HEK293 (cell line): ENCODE results near the gene TTC39A.
A peak's percentile ranks its signal among the peaks of the same experiment; 100 is the strongest.

Source experiments
- CTCF ChIA-PET: fragments of 350-600 bp; formaldehyde crosslinking; extraction: SDS; loops from one replicate; lab custom pipeline; 2021; ENCODE audit warnings: antibody characterized with exemption; lab: Yijun Ruan, JAX
- POLR2A ChIA-PET: fragments of 300-600 bp; formaldehyde crosslinking; extraction: SDS; loops from one replicate; lab custom pipeline; 2020; ENCODE audit warnings: antibody characterized with exemption, inconsistent platforms; lab: Yijun Ruan, JAX
- H3K27ac ChIP-seq: fragments of 200-500 bp; sonication (Bioruptor generic); 2 replicates; pipeline ENCODE4 v1.5.1; 2014; ENCODE audit warnings: low read depth, low read length, control low read depth, inconsistent platforms; ENCODE audit errors: extremely low read depth
- H3K36me3 ChIP-seq, 2 experiments: fragments of 200-500 bp in 1 of 2; sonication (Bioruptor generic) in 1 of 2; 1 replicate in 1 of 2; 2 replicates in 1 of 2; pipeline ENCODE4 v1.5.1; 2014 to 2017; ENCODE audit warnings: inconsistent platforms in 2 of 2, low read length in 2 of 2; ENCODE audit not compliant: control insufficient read depth in 2 of 2, insufficient read depth in 1 of 2
- H3K4me1 ChIP-seq: fragments of 200-500 bp; sonication (Bioruptor generic); 2 replicates; pipeline ENCODE4 v1.5.1; 2014; ENCODE audit warnings: mild to moderate bottlenecking, low read length, inconsistent platforms; ENCODE audit not compliant: control insufficient read depth, insufficient read depth
- H3K4me3 ChIP-seq: 2 replicates; pipeline ENCODE4 v1.5.1; 2011; ENCODE audit warnings: low read depth, mild to moderate bottlenecking, control low read depth, low read length, moderate library complexity
- H3K9me3 ChIP-seq: fragments of 200-500 bp; sonication (Bioruptor generic); 2 replicates; pipeline ENCODE4 v1.5.1; 2014; ENCODE audit warnings: low read depth, low read length, inconsistent platforms; ENCODE audit not compliant: control insufficient read depth, insufficient read depth
- BCL11B ChIP-seq: fragments of 450-650 bp; formaldehyde crosslinking; IDR thresholded peaks from 2 replicates; pipeline ENCODE4 v1.5.1; 2016; ENCODE audit warnings: low read depth, missing biosample characterization, missing genetic modification characterization
- CTCF ChIP-seq: fragments of 450-650 bp; formaldehyde crosslinking; IDR thresholded peaks from 2 replicates; pipeline ENCODE4 v1.5.1; 2016; ENCODE audit warnings: missing biosample characterization, missing genetic modification characterization
- GLIS1 ChIP-seq: fragments of 450-650 bp; formaldehyde crosslinking; IDR thresholded peaks from 2 replicates; pipeline ENCODE4 v1.5.1; 2016; ENCODE audit warnings: missing biosample characterization, missing genetic modification characterization
- ZFP3 ChIP-seq: fragments of 450-650 bp; formaldehyde crosslinking; IDR thresholded peaks from 2 replicates; pipeline ENCODE4 v1.5.1; 2016; ENCODE audit warnings: low read depth, missing biosample characterization, missing genetic modification characterization
- ZNF324 ChIP-seq: fragments of 450-650 bp; formaldehyde crosslinking; IDR thresholded peaks from 2 replicates; pipeline ENCODE4 v1.5.1; 2016; ENCODE audit warnings: missing biosample characterization, missing genetic modification characterization
- ZNF354C ChIP-seq: fragments of 450-650 bp; formaldehyde crosslinking; IDR thresholded peaks from 2 replicates; pipeline ENCODE4 v1.5.1; 2016; ENCODE audit warnings: missing biosample characterization, missing genetic modification characterization, low read depth, borderline replicate concordance
- ZNF623 ChIP-seq: fragments of 450-650 bp; formaldehyde crosslinking; IDR thresholded peaks from 2 replicates; pipeline ENCODE4 v1.5.1; 2016; ENCODE audit warnings: missing biosample characterization, missing genetic modification characterization
- ZNF707 ChIP-seq: fragments of 450-650 bp; formaldehyde crosslinking; IDR thresholded peaks from 2 replicates; pipeline ENCODE4 v1.5.1; 2016; ENCODE audit warnings: missing biosample characterization, missing genetic modification characterization
- ZNF76 ChIP-seq: fragments of 450-650 bp; formaldehyde crosslinking; IDR thresholded peaks from 2 replicates; pipeline ENCODE4; 2016; ENCODE audit warnings: low read depth, missing biosample characterization, missing genetic modification characterization, borderline replicate concordance
- ZNF843 ChIP-seq: fragments of 450-650 bp; formaldehyde crosslinking; IDR thresholded peaks from 2 replicates; pipeline ENCODE4 v1.5.1; 2016; ENCODE audit warnings: missing biosample characterization, missing genetic modification characterization
- TF ChIP-seq, protein P1 (sequence below): fragments of 450-650 bp; formaldehyde crosslinking; IDR thresholded peaks from 2 replicates; pipeline ENCODE4 v1.5.1; 2016; ENCODE audit warnings: missing biosample characterization, missing genetic modification characterization
- TF ChIP-seq, protein P2 (sequence below): fragments of 450-650 bp; formaldehyde crosslinking; IDR thresholded peaks from 2 replicates; pipeline ENCODE4 v1.5.1; 2017; ENCODE audit warnings: missing biosample characterization, missing genetic modification characterization

TTC39A gene

GRCh38 chr1:51306950-51307349 is 23.4 kb downstream of the TTC39A start:
- H3K9me3 ChIP-seq = no peaks in the 10 kb centered on the region
- ChIA-PET CTCF (interaction anchor here (1.7 kb wide), 1 partner anchor 118 kb away, joined by 3 read pairs; no protein-coding TSS in a partner anchor), POLR2A (no interaction called here)
- peaks cover 0 to 41% of the 10 kb centered on the region in 2 experiments; a peak in 1 of 3 replicates for H3K36me3 ChIP-seq
- no peak overlapping the region for H3K27ac ChIP-seq
- no peak overlapping the region for H3K4me3 ChIP-seq
- no peaks in the 10 kb centered on the region for H3K4me1 ChIP-seq
- TF ChIP-seq ZNF623 (tag by site-specific recombination) = peak; percentile 93
- TF ChIP-seq ZNF324 (tag by site-specific recombination) = no peak
- peak; percentile 79 for TF ChIP-seq GLIS1 (tag by site-specific recombination)

- Histone ChIP-seq H3K4me1 (no peaks in the 10 kb centered on the region), H3K27ac (no peak overlapping the region), H3K4me3 (no peak overlapping the region), H3K36me3 (peaks cover 0 to 39% of the 10 kb centered on the region in 2 experiments; a peak in 1 of 3 replicates), H3K9me3 (no peaks in the 10 kb centered on the region)
- TF ChIP-seq ZFP3 (tag by site-specific recombination) = peak; percentile 45; the same call in 1 of the 2 replicates
- TF ChIP-seq ZNF707 = no peak
- TF ChIP-seq, protein P1, sequence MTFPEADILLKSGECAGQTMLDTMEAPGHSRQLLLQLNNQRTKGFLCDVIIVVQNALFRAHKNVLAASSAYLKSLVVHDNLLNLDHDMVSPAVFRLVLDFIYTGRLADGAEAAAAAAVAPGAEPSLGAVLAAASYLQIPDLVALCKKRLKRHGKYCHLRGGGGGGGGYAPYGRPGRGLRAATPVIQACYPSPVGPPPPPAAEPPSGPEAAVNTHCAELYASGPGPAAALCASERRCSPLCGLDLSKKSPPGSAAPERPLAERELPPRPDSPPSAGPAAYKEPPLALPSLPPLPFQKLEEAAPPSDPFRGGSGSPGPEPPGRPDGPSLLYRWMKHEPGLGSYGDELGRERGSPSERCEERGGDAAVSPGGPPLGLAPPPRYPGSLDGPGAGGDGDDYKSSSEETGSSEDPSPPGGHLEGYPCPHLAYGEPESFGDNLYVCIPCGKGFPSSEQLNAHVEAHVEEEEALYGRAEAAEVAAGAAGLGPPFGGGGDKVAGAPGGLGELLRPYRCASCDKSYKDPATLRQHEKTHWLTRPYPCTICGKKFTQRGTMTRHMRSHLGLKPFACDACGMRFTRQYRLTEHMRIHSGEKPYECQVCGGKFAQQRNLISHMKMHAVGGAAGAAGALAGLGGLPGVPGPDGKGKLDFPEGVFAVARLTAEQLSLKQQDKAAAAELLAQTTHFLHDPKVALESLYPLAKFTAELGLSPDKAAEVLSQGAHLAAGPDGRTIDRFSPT (tag by site-specific recombination) = no peak
- TF ChIP-seq, protein P2, sequence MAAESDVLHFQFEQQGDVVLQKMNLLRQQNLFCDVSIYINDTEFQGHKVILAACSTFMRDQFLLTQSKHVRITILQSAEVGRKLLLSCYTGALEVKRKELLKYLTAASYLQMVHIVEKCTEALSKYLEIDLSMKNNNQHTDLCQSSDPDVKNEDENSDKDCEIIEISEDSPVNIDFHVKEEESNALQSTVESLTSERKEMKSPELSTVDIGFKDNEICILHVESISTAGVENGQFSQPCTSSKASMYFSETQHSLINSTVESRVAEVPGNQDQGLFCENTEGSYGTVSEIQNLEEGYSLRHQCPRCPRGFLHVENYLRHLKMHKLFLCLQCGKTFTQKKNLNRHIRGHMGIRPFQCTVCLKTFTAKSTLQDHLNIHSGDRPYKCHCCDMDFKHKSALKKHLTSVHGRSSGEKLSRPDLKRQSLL (tag by site-specific recombination) = peak; percentile 59; the same call in 1 of the 2 replicates
- no peak for TF ChIP-seq ZNF354C (tag by site-specific recombination)
- no peak for TF ChIP-seq BCL11B
- ChIA-PET CTCF (interaction anchor here (0.7 to 1.2 kb wide), 3 partner anchors 8 to 117 kb away, joined by 3 to 5 read pairs (median 3); no protein-coding TSS in a partner anchor), POLR2A (interaction anchor here (1.1 to 1.3 kb wide), 2 partner anchors 12 to 69 kb away, joined by 3 to 4 read pairs; partner anchors contain the start of gene RNF11)
Observed at GRCh38 chr1:51305371-51305823, 25.0 kb downstream of the TTC39A start.

GRCh38 chr1:51304360-51304759 is 26.0 kb downstream of the TTC39A start:
- ChIA-PET POLR2A (interaction anchor here (1.3 kb wide), 1 partner anchor 13 kb away, joined by 3 read pairs; no protein-coding TSS in a partner anchor), CTCF (interaction anchor here (0.9 kb wide), 1 partner anchor 8 kb away, joined by 3 read pairs; no protein-coding TSS in a partner anchor)
- Histone ChIP-seq H3K4me3 (no peak overlapping the region), H3K9me3 (no peaks in the 10 kb centered on the region), H3K36me3 (peaks cover 0 to 40% of the 10 kb centered on the region in 2 experiments; a peak in 1 of 3 replicates), H3K4me1 (no peaks in the 10 kb centered on the region), H3K27ac (no peak overlapping the region)
- TF ChIP-seq ZNF76 (tag by site-specific recombination) = no peak
- no peak for TF ChIP-seq ZNF843 (tag by site-specific recombination)
- no peak for TF ChIP-seq CTCF
